GM23248 (cell line): Measurements from ENCODE around the gene CARD11. TPM values are rescaled to one million over a fixed set of nuclear protein-coding genes. Genes with fewer than 3 reads are reported as not detected.

Experiments
- DNase-seq: peaks from one replicate; pipeline ENCODE4 v3.0.0-alpha.2; 2015
- H2AFZ ChIP-seq: fragments of 200-600 bp; sonication (generic); 2 replicates; pipeline ENCODE4 v1.6.1; 2016; ENCODE audit warnings: antibody characterized with exemption
- H3F3A ChIP-seq: fragments of 200-600 bp; sonication (generic); 2 replicates; pipeline ENCODE4 v1.6.1; 2016; ENCODE audit warnings: mild to moderate bottlenecking, antibody characterized with exemption, mixed run types; ENCODE audit not compliant: insufficient read depth
- H3K27ac ChIP-seq: fragments of 200-600 bp; sonication (generic); 2 replicates; pipeline ENCODE4 v1.5.1; 2016; ENCODE audit warnings: mild to moderate bottlenecking
- H3K27me3 ChIP-seq: fragments of 200-600 bp; sonication (generic); replicated peaks from 2 replicates; pipeline ENCODE4 v1.6.1; 2016; ENCODE audit warnings: mild to moderate bottlenecking; ENCODE audit not compliant: insufficient read depth
- H3K36me3 ChIP-seq: fragments of 200-600 bp; sonication (generic); 2 replicates; pipeline ENCODE4 v1.6.1; 2016; ENCODE audit warnings: low read depth, mild to moderate bottlenecking
- H3K4me1 ChIP-seq: fragments of 200-600 bp; sonication (generic); 2 replicates; pipeline ENCODE4 v1.6.1; 2016; ENCODE audit warnings: mild to moderate bottlenecking; ENCODE audit not compliant: insufficient read depth
- H3K4me2 ChIP-seq: fragments of 200-600 bp; sonication (generic); one replicate; pipeline ENCODE4 v1.6.1; 2016; ENCODE audit warnings: mild to moderate bottlenecking; ENCODE audit not compliant: unreplicated experiment
- H3K4me3 ChIP-seq: fragments of 200-600 bp; sonication (generic); 2 replicates; pipeline ENCODE4 v1.5.1; 2016; ENCODE audit warnings: mild to moderate bottlenecking
- H3K79me2 ChIP-seq: fragments of 200-600 bp; sonication (generic); 2 replicates; pipeline ENCODE4 v1.6.1; 2016; ENCODE audit warnings: mild to moderate bottlenecking; ENCODE audit not compliant: insufficient read depth
- H3K9ac ChIP-seq: fragments of 200-600 bp; sonication (generic); 2 replicates; pipeline ENCODE4 v1.6.1; 2016; ENCODE audit warnings: mild to moderate bottlenecking
- H3K9me2 ChIP-seq: fragments of 200-600 bp; sonication (generic); 2 replicates; pipeline ENCODE4 v1.6.1; 2016; ENCODE audit warnings: mixed run types, mild to moderate bottlenecking, moderate library complexity; ENCODE audit not compliant: insufficient read depth
- H3K9me3 ChIP-seq: fragments of 200-600 bp; sonication (generic); one replicate; pipeline ENCODE4 v1.6.1; 2017; ENCODE audit warnings: low read depth
- H4K20me1 ChIP-seq: fragments of 200-600 bp; sonication (generic); 2 replicates; pipeline ENCODE4 v1.6.0; 2016; ENCODE audit not compliant: insufficient read depth
- EZH2 ChIP-seq: fragments of 200-600 bp; sonication (generic); IDR thresholded peaks from 2 replicates; pipeline ENCODE4 v1.6.1; 2018; ENCODE audit warnings: antibody characterized with exemption, mild to moderate bottlenecking; ENCODE audit not compliant: insufficient read depth, poor library complexity, severe bottlenecking
- EZH2phosphoT487 ChIP-seq: fragments of 200-600 bp; sonication (generic); IDR thresholded peaks from 2 replicates; pipeline ENCODE4 v1.6.1; 2018; ENCODE audit warnings: antibody characterized with exemption, moderate library complexity, mild to moderate bottlenecking, low read depth; ENCODE audit not compliant: insufficient read depth
- WGBS, 2 experiments: methylation state at CpG; one replicate each; pipeline ENCODE4 v1.1.6; 2015 to 2017; ENCODE audit warnings: low lambda C conversion rate in 2 of 2, low coverage in 1 of 2; ENCODE audit errors: missing lambda C conversion rate in 2 of 2; 5-methylcytosine and 5-hydroxymethylcytosine counted together
- in situ Hi-C: fragments of 300-500 bp; cut with MboI; formaldehyde crosslinking; loops from 2 replicates; pipeline ENCODE4 v1.15.0; 2020
- polyA plus RNA-seq: library from polyadenylated mRNA; unstranded; fragments of >200 nt; fragmentation: Nextera tagmentation; extraction: Ambion mirVana; gene quantifications from 2 replicates; pipeline ENCODE4 v1.2.1, GENCODE V29; 2016
- total RNA-seq: library from RNA; depleted of rRNA; stranded (reverse); fragments of >200 nt; shearing (Covaris generic); gene quantifications from 2 replicates; pipeline ENCODE4 v1.2.3, GENCODE V29; 2014

The CARD11 gene
- total and polyA plus RNA-seq, 2 experiments from 2014 or later: not detected

GRCh38 chr7:2894118-2894940 is 149.3 kb downstream of the CARD11 start:
- Histone ChIP-seq H3K27ac (no peak overlapping the region), H3K9me3 (no peaks in the 10 kb centered on the region), H3K4me2 (no peak overlapping the region), H3K9me2 (no peaks in the 10 kb centered on the region), H3K9ac (no peak overlapping the region), H3F3A (no peaks in the 10 kb centered on the region), H2AFZ (no peak overlapping the region), H3K27me3 (no peaks in the 10 kb centered on the region), H3K36me3 (no peaks in the 10 kb centered on the region), H3K4me3 (no peak overlapping the region), H3K4me1 (no peaks in the 10 kb centered on the region), H4K20me1 (no peaks in the 10 kb centered on the region), H3K79me2 (no peaks in the 10 kb centered on the region)
- TF ChIP-seq EZH2: no peak
- TF ChIP-seq EZH2phosphoT487: no peak
- WGBS, 2 experiments: 42 to 46% methylated on average over 17 of the region's 17 CpGs
- no peak for DNase-seq
- in situ Hi-C loops: loop anchor here (25.0 kb wide), 1 partner anchor 993 kb away; no protein-coding TSS in a partner anchor

GRCh38 chr7:2893411-2893861 is 150.2 kb downstream of the CARD11 start:
- H3K9me2 ChIP-seq: no peaks in the 10 kb centered on the region
- H3F3A ChIP-seq: no peaks in the 10 kb centered on the region
- no peaks in the 10 kb centered on the region for H3K9me3 ChIP-seq
- in situ Hi-C loops: loop anchor here (25.0 kb wide), 1 partner anchor 994 kb away; no protein-coding TSS in a partner anchor
- DNase-seq: no peak
- TF ChIP-seq EZH2phosphoT487: no peak
- no peak for TF ChIP-seq EZH2
- H2AFZ ChIP-seq: no peak overlapping the region
- no peak overlapping the region for H3K9ac ChIP-seq
- H3K4me3 ChIP-seq: no peak overlapping the region
- H3K27ac ChIP-seq: no peak overlapping the region
- 33% methylated on average over 9 of the region's 9 CpGs for WGBS, 2 experiments
- H3K4me2 ChIP-seq: no peak overlapping the region
- H3K79me2 ChIP-seq: no peaks in the 10 kb centered on the region
- H3K27me3 ChIP-seq: no peaks in the 10 kb centered on the region
- H4K20me1 ChIP-seq: no peaks in the 10 kb centered on the region
- H3K36me3 ChIP-seq: no peaks in the 10 kb centered on the region
- no peaks in the 10 kb centered on the region for H3K4me1 ChIP-seq

- Histone ChIP-seq H3K9me2 (no peaks in the 10 kb centered on the region), H2AFZ (no peak overlapping the region), H3K36me3 (no peaks in the 10 kb centered on the region), H3K4me3 (no peak overlapping the region), H3F3A (no peaks in the 10 kb centered on the region), H3K9me3 (no peaks in the 10 kb centered on the region), H3K4me2 (no peak overlapping the region), H3K79me2 (no peaks in the 10 kb centered on the region), H4K20me1 (no peaks in the 10 kb centered on the region), H3K9ac (no peak overlapping the region), H3K4me1 (no peaks in the 10 kb centered on the region), H3K27me3 (no peaks in the 10 kb centered on the region), H3K27ac (no peak overlapping the region)
- 35 to 44% methylated on average over 8 of the region's 8 CpGs for WGBS, 2 experiments
- no peak for DNase-seq
- in situ Hi-C loops: loop anchor here (25.0 kb wide), 1 partner anchor 995 kb away; no protein-coding TSS in a partner anchor
- TF ChIP-seq EZH2 (no peak), EZH2phosphoT487 (no peak)
These were observed 151.1 kb downstream of the CARD11 start for GRCh38 chr7:2892549-2892948.

DNA sequence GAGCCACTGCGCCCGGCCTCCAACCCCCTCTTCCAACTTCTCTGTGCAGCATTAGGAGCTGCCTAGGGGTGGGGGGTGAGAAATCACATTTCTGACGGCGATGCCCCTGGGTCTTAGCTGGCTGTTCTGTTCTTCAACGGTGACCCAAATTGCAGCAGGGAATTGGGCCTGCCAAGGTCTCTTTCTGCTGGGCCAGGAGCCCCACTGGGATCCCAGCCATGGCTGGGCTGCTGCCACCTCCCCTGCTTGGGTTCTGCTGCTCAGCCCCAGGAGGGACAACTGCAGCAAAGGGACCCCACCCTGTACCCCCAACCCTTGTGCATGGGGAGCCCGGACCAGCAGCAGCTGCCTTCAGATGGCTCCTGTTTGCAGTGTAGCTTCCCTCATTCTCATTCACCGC is 155.9 kb downstream of the CARD11 start:
- Histone ChIP-seq H3K27me3 (no peaks in the 10 kb centered on the region), H4K20me1 (no peaks in the 10 kb centered on the region), H3K4me3 (no peak overlapping the region), H3K9me2 (no peaks in the 10 kb centered on the region), H3F3A (no peaks in the 10 kb centered on the region), H3K4me1 (no peaks in the 10 kb centered on the region), H3K27ac (no peak overlapping the region), H3K4me2 (no peak overlapping the region), H3K79me2 (no peaks in the 10 kb centered on the region), H3K9me3 (no peaks in the 10 kb centered on the region), H3K9ac (no peak overlapping the region), H3K36me3 (no peaks in the 10 kb centered on the region), H2AFZ (no peak overlapping the region)
- WGBS, 2 experiments: 43 to 46% methylated on average over 5 to 7 of the region's 7 CpGs
- in situ Hi-C loops: loop anchor here (25.0 kb wide), 1 partner anchor 999 kb away; no protein-coding TSS in a partner anchor
- TF ChIP-seq EZH2 (no peak), EZH2phosphoT487 (no peak)
- DNase-seq: no peak
